H9 (cell line): ENCODE data around the gene MRPS23. TPM values are rescaled to one million over a fixed set of nuclear protein-coding genes. Genes with fewer than 3 reads are reported as not detected.

Source experiments
- DNase-seq: peaks from one replicate; pipeline ENCODE4 v3.0.0-alpha.2; 2017
- H2AFZ ChIP-seq: one replicate; pipeline ENCODE4 v1.6.1; 2013; ENCODE audit warnings: mild to moderate bottlenecking, low read length, control low read depth, moderate library complexity
- H2AK5ac ChIP-seq: 2 replicates; pipeline ENCODE4 v1.6.1; 2013; ENCODE audit warnings: low read length, control low read depth, mixed read lengths; ENCODE audit not compliant: insufficient read length
- H2BK120ac ChIP-seq: one replicate; pipeline ENCODE4 v1.6.1; 2013; ENCODE audit warnings: low read depth, mild to moderate bottlenecking, low read length, control low read depth, inconsistent platforms; ENCODE audit not compliant: poor library complexity, severe bottlenecking
- H2BK12ac ChIP-seq: 2 replicates; pipeline ENCODE4 v1.6.1; 2013; ENCODE audit warnings: low read length, control low read depth, mixed read lengths, low read depth; ENCODE audit not compliant: insufficient read length
- H2BK15ac ChIP-seq: 2 replicates; pipeline ENCODE4 v1.6.1; 2013; ENCODE audit warnings: low read depth, low read length, control low read depth
- H2BK20ac ChIP-seq: one replicate; pipeline ENCODE4 v1.6.1; 2013; ENCODE audit warnings: low read depth, mild to moderate bottlenecking, low read length, control low read depth, inconsistent platforms; ENCODE audit not compliant: poor library complexity, severe bottlenecking
- H2BK5ac ChIP-seq: 2 replicates; pipeline ENCODE4 v1.6.1; 2013; ENCODE audit warnings: low read length, control low read depth, mixed read lengths; ENCODE audit not compliant: insufficient read length
- H3K14ac ChIP-seq: 2 replicates; pipeline ENCODE4 v1.6.1; 2013; ENCODE audit warnings: low read length, control low read depth; ENCODE audit not compliant: insufficient read depth
- H3K18ac ChIP-seq: 2 replicates; pipeline ENCODE4 v1.6.1; 2013; ENCODE audit warnings: low read depth, mild to moderate bottlenecking, mixed read lengths, low read length, control low read depth; ENCODE audit not compliant: insufficient read length
- H3K23ac ChIP-seq: 2 replicates; pipeline ENCODE4 v1.6.1; 2013; ENCODE audit warnings: low read length, control low read depth, mixed read lengths, low read depth; ENCODE audit not compliant: insufficient read length
- H3K23me2 ChIP-seq: 2 replicates; pipeline ENCODE4 v1.6.1; 2013; ENCODE audit warnings: low read depth, mild to moderate bottlenecking, mixed read lengths, low read length, control low read depth; ENCODE audit not compliant: insufficient read length, poor library complexity, severe bottlenecking
- H3K27ac ChIP-seq: 2 replicates; pipeline ENCODE4 v1.5.1; 2013; ENCODE audit warnings: low read length, control low read depth, mixed read lengths, low read depth; ENCODE audit not compliant: insufficient read length
- H3K27me3 ChIP-seq: 2 replicates; pipeline ENCODE4 v1.6.1; 2013; ENCODE audit warnings: low read length, control low read depth, inconsistent platforms; ENCODE audit not compliant: insufficient read depth
- H3K4ac ChIP-seq: 2 replicates; pipeline ENCODE4 v1.6.1; 2013; ENCODE audit warnings: low read depth, mild to moderate bottlenecking, control low read depth, inconsistent platforms, low read length, moderate library complexity
- H3K4me1 ChIP-seq: 2 replicates; pipeline ENCODE4 v1.6.1; 2013; ENCODE audit warnings: low read length, control low read depth, inconsistent platforms; ENCODE audit not compliant: insufficient read depth
- H3K4me2 ChIP-seq: 2 replicates; pipeline ENCODE4 v1.6.1; 2013; ENCODE audit warnings: low read length, control low read depth, mixed read lengths; ENCODE audit not compliant: insufficient read length, insufficient read depth
- H3K56ac ChIP-seq: 2 replicates; pipeline ENCODE4 v1.6.1; 2013; ENCODE audit warnings: low read depth, mild to moderate bottlenecking, mixed read lengths, low read length, control low read depth; ENCODE audit not compliant: insufficient read length
- H3K79me1 ChIP-seq: 2 replicates; pipeline ENCODE4 v1.6.1; 2013; ENCODE audit warnings: low read depth, mild to moderate bottlenecking, moderate library complexity, low read length, control low read depth, inconsistent platforms; ENCODE audit not compliant: insufficient read depth, poor library complexity, severe bottlenecking
- H3K79me2 ChIP-seq: 2 replicates; pipeline ENCODE4 v1.6.1; 2013; ENCODE audit warnings: low read length, control low read depth, inconsistent platforms; ENCODE audit not compliant: insufficient read depth
- H3K9ac ChIP-seq: 2 replicates; pipeline ENCODE4 v1.6.1; 2013; ENCODE audit warnings: low read length, control low read depth, mixed read lengths; ENCODE audit not compliant: insufficient read length; ENCODE audit errors: extremely low read depth
- H3K9me3 ChIP-seq: one replicate; pipeline ENCODE4 v1.6.1; 2013; ENCODE audit warnings: low read depth, low read length, inconsistent platforms; ENCODE audit not compliant: control insufficient read depth
- H3T11ph ChIP-seq: one replicate; pipeline ENCODE4 v1.6.1; 2013; ENCODE audit warnings: mild to moderate bottlenecking, low read length, control low read depth, inconsistent platforms
- H4K20me1 ChIP-seq: one replicate; pipeline ENCODE4 v1.6.1; 2013; ENCODE audit not compliant: control insufficient read depth, insufficient read length, insufficient read depth
- H4K5ac ChIP-seq: 2 replicates; pipeline ENCODE4 v1.6.1; 2013; ENCODE audit warnings: low read depth, mild to moderate bottlenecking, mixed read lengths, low read length, control low read depth; ENCODE audit not compliant: insufficient read length
- H4K8ac ChIP-seq: replicated peaks from 2 replicates; pipeline ENCODE4 v1.6.1; 2013; ENCODE audit warnings: low read length, control low read depth, mixed read lengths, low read depth; ENCODE audit not compliant: insufficient read length
- H4K91ac ChIP-seq: 2 replicates; pipeline ENCODE4 v1.6.1; 2013; ENCODE audit warnings: low read depth, mild to moderate bottlenecking, moderate library complexity, mixed read lengths, low read length, control low read depth; ENCODE audit not compliant: insufficient read length
- H3K27ac Mint-ChIP-seq, 3 experiments: 2 replicates in 2 of 3; 3 replicates in 1 of 3; pipeline ENCODE4 v1.8.0; 2020 to 2021; ENCODE audit warnings: mixed read lengths in 3 of 3, mild to moderate bottlenecking in 1 of 3, moderate library complexity in 1 of 3
- H3K27me3 Mint-ChIP-seq: 2 replicates; pipeline ENCODE4 v1.8.0; 2021; ENCODE audit warnings: low read depth, mild to moderate bottlenecking, moderate library complexity, mixed read lengths
- H3K36me3 Mint-ChIP-seq, 3 experiments: 2 replicates in 2 of 3; 3 replicates in 1 of 3; pipeline ENCODE4 v1.8.0; 2020 to 2021; ENCODE audit warnings: low read depth in 3 of 3, mixed read lengths in 3 of 3; ENCODE audit not compliant: insufficient read depth in 1 of 3
- H3K4me1 Mint-ChIP-seq, 2 experiments: 2 replicates each; pipeline ENCODE4 v1.8.0; 2020; ENCODE audit warnings: mixed read lengths in 2 of 2
- H3K4me3 Mint-ChIP-seq, 2 experiments: 2 replicates in 1 of 2; 3 replicates in 1 of 2; pipeline ENCODE4 v1.8.0; 2020 to 2021; ENCODE audit warnings: mild to moderate bottlenecking in 2 of 2, mixed read lengths in 2 of 2, moderate library complexity in 1 of 2
- H3K9me3 Mint-ChIP-seq, 2 experiments: 2 replicates in 1 of 2; 3 replicates in 1 of 2; pipeline ENCODE4 v1.8.0; 2020; ENCODE audit warnings: mild to moderate bottlenecking in 2 of 2, mixed read lengths in 2 of 2, moderate library complexity in 1 of 2
- CTCF ChIP-seq: fragments of 200-600 bp; sonication (generic); conservative IDR thresholded peaks from 3 replicates; pipeline ENCODE4 v1.8.0; 2021; ENCODE audit warnings: antibody characterized with exemption, mild to moderate bottlenecking
- WGBS: extraction: QIAGEN DNeasy Blood & Tissue Kit; methylation state at CpG from one replicate; pipeline ENCODE4 v1.1.7; 2013; ENCODE audit warnings: missing lambda C conversion rate, low lambda C conversion rate, mixed read lengths; ENCODE audit not compliant: insufficient read length; ENCODE audit errors: extremely low coverage; 5-methylcytosine and 5-hydroxymethylcytosine counted together
- total RNA-seq: library from RNA; stranded (reverse); gene quantifications from 2 replicates; pipeline ENCODE4 v1.2.1, GENCODE V29; 2021

MRPS23 gene
- total RNA-seq, 1 experiment from 2014 or later: 62.0 TPM

GRCh38 chr17:57889252-57889651, 39.4 kb upstream of the MRPS23 start:
- H3K4ac ChIP-seq: no peak overlapping the region
- no peak overlapping the region for H2BK15ac ChIP-seq
- no peaks in the 10 kb centered on the region for H3K79me2 ChIP-seq
- whole genome bisulfite sequencing: no CpG with 5 or more reads among the region's 2 CpGs
- no peak overlapping the region for H3T11ph ChIP-seq
- TF ChIP-seq CTCF: no peak
- no peaks in the 10 kb centered on the region for H3K23me2 ChIP-seq
- no peak overlapping the region for H3K14ac ChIP-seq
- peak overlapping the region in 1 of 3 experiments; percentile 33; a peak in 1 of 7 replicates for H3K27ac Mint-ChIP-seq
- no peak overlapping the region for H3K56ac ChIP-seq
- H2BK20ac ChIP-seq: no peak overlapping the region
- H4K20me1 ChIP-seq: no peaks in the 10 kb centered on the region
- H2BK120ac ChIP-seq: no peak overlapping the region
- H3K23ac ChIP-seq: no peak overlapping the region
- no peak overlapping the region for H4K5ac ChIP-seq
- no peak overlapping the region for H3K18ac ChIP-seq
- no peaks in the 10 kb centered on the region for H3K27me3 ChIP-seq
- no peak overlapping the region for H3K27ac ChIP-seq
- peaks cover 12 to 17% of the 10 kb centered on the region in 2 experiments for H3K4me1 Mint-ChIP-seq
- no peak overlapping the region for H3K4me3 Mint-ChIP-seq
- no peak overlapping the region for H4K91ac ChIP-seq
- H2AK5ac ChIP-seq: no peak overlapping the region
- no peaks in the 10 kb centered on the region; a peak in 1 of 5 replicates for H3K9me3 Mint-ChIP-seq
- no peak overlapping the region for H3K4me2 ChIP-seq
- no peaks in the 10 kb centered on the region for H3K79me1 ChIP-seq
- no peak overlapping the region for H2BK5ac ChIP-seq
- DNase-seq: no peak
- peaks cover 4% of the 10 kb centered on the region; the same call in 1 of the 2 replicates for H3K4me1 ChIP-seq
- H3K27me3 Mint-ChIP-seq: no peaks in the 10 kb centered on the region
- H3K36me3 Mint-ChIP-seq: no peaks in the 10 kb centered on the region; a peak in 1 of 7 replicates
- H3K9ac ChIP-seq: no peak overlapping the region
- H3K9me3 ChIP-seq: no peaks in the 10 kb centered on the region
- no peak overlapping the region for H4K8ac ChIP-seq
- H2AFZ ChIP-seq: no peak overlapping the region
- H2BK12ac ChIP-seq: no peak overlapping the region
